H1 (cell line): ENCODE data around the gene ZFAND4. TPM values are rescaled to one million over a fixed set of nuclear protein-coding genes. Genes with fewer than 3 reads are reported as not detected.

Experiments used
- CTCF ChIA-PET: fragments of 300-600 bp; sonication (Branson Sonifier 250); formaldehyde crosslinking; loops from one replicate; lab custom pipeline; 2021; ENCODE audit not compliant: partially characterized antibody; lab: Charles Lee
- POLR2A ChIA-PET: fragments of 300-600 bp; sonication (Branson Sonifier 250); formaldehyde crosslinking; loops from one replicate; lab custom pipeline; 2021; ENCODE audit warnings: inconsistent platforms; ENCODE audit not compliant: partially characterized antibody; lab: Charles Lee
- DNase-seq, 2 experiments: peaks; one replicate each; pipeline versions ENCODE4 v3.0.0 to v3.0.0-alpha.2; 2010 to 2022; ENCODE audit warnings: low spot score in 2 of 2, low read depth in 1 of 2, mixed read lengths in 1 of 2
- FAIRE-seq: peaks from 2 replicates; lab custom pipeline; 2011; peaks lifted over from hg19 to GRCh38; lab: Jason Lieb, UNC
- H2AFZ ChIP-seq: 2 replicates; pipeline ENCODE4 v1.8.1; 2012; ENCODE audit warnings: low read length, inconsistent platforms
- H2AK5ac ChIP-seq: 2 replicates; pipeline ENCODE4 v1.6.1; 2013; ENCODE audit warnings: low read depth, low read length
- H2BK120ac ChIP-seq: replicated peaks from 2 replicates; pipeline ENCODE3; 2013; ENCODE audit warnings: low read depth, low read length, inconsistent platforms
- H2BK12ac ChIP-seq: 2 replicates; pipeline ENCODE4 v1.6.1; 2013; ENCODE audit warnings: low read depth, low read length
- H2BK15ac ChIP-seq: 2 replicates; pipeline ENCODE4 v1.6.1; 2013; ENCODE audit warnings: low read length
- H2BK20ac ChIP-seq: 2 replicates; pipeline ENCODE4 v1.6.1; 2013; ENCODE audit warnings: low read length
- H2BK5ac ChIP-seq: 2 replicates; pipeline ENCODE4 v1.6.1; 2013; ENCODE audit warnings: low read depth, low read length
- H3K14ac ChIP-seq: 2 replicates; pipeline ENCODE4 v1.6.1; 2013; ENCODE audit warnings: inconsistent platforms; ENCODE audit not compliant: insufficient read length
- H3K18ac ChIP-seq: 2 replicates; pipeline ENCODE4 v1.6.1; 2013; ENCODE audit warnings: low read length; ENCODE audit errors: extremely low read depth
- H3K23ac ChIP-seq: 2 replicates; pipeline ENCODE4 v1.6.1; 2013; ENCODE audit warnings: inconsistent platforms; ENCODE audit not compliant: insufficient read length
- H3K23me2 ChIP-seq: 2 replicates; pipeline ENCODE4 v1.6.1; 2013; ENCODE audit warnings: low read depth, low read length
- H3K27ac ChIP-seq: 2 replicates; pipeline ENCODE4 v1.6.1; 2011; ENCODE audit warnings: low read depth, low read length, inconsistent platforms
- H3K27me3 ChIP-seq, 4 experiments: replicated peaks in 1 of 4; 1 replicate in 1 of 4; 2 replicates in 3 of 4; pipeline versions ENCODE4 v1.6.1 to v1.8.1; 2011 to 2013; ENCODE audit warnings: low read length in 3 of 4, mild to moderate bottlenecking in 3 of 4, inconsistent platforms in 2 of 4, mixed read lengths in 2 of 4, moderate library complexity in 1 of 4; ENCODE audit not compliant: control insufficient read depth in 3 of 4, insufficient read depth in 3 of 4; ENCODE audit errors: extremely low read depth in 1 of 4
- H3K36me3 ChIP-seq, 4 experiments: 2 replicates each; pipeline versions ENCODE4 v1.6.1 to v1.8.1; 2011 to 2013; ENCODE audit warnings: mild to moderate bottlenecking in 4 of 4, low read length in 3 of 4, moderate library complexity in 2 of 4, control low read depth in 1 of 4, inconsistent platforms in 1 of 4; ENCODE audit not compliant: insufficient read depth in 4 of 4, control insufficient read depth in 2 of 4
- H3K4ac ChIP-seq: replicated peaks from 2 replicates; pipeline ENCODE3; 2013; ENCODE audit warnings: low read length, low read depth, mixed read lengths, inconsistent platforms; ENCODE audit not compliant: insufficient read length
- H3K4me1 ChIP-seq, 4 experiments: replicated peaks in 1 of 4; 1 replicate in 1 of 4; 2 replicates in 3 of 4; pipeline versions ENCODE4 v1.6.1 to v1.8.1; 2011 to 2013; ENCODE audit warnings: low read length in 3 of 4, inconsistent platforms in 2 of 4, mixed read lengths in 1 of 4; ENCODE audit not compliant: insufficient read depth in 4 of 4, control insufficient read depth in 3 of 4
- H3K4me2 ChIP-seq, 2 experiments: 2 replicates each; pipeline versions ENCODE4 v1.6.1 to v1.8.1; 2011 to 2013; ENCODE audit warnings: low read depth in 2 of 2, low read length in 2 of 2, control low read depth in 1 of 2, inconsistent platforms in 1 of 2, mild to moderate bottlenecking in 1 of 2; ENCODE audit not compliant: insufficient read depth in 1 of 2
- H3K4me3 ChIP-seq, 4 experiments: fragments of 200-600, 300-600 bp in 1 of 4; sonication (generic), shearing (Covaris generic), sonication (Bioruptor Twin) in 1 of 4; 2 replicates each; pipeline versions ENCODE4 v1.5.1 to v1.8.1; 2011 to 2016; ENCODE audit warnings: low read length in 4 of 4, low read depth in 3 of 4, control low read depth in 2 of 4, inconsistent platforms in 2 of 4, mild to moderate bottlenecking in 2 of 4, mixed read lengths in 1 of 4, moderate library complexity in 1 of 4; ENCODE audit not compliant: insufficient read depth in 2 of 4; ENCODE audit errors: extremely low read depth in 1 of 4
- H3K56ac ChIP-seq: replicated peaks from 2 replicates; pipeline ENCODE3; 2013; ENCODE audit warnings: low read depth, mild to moderate bottlenecking, mixed read lengths, low read length, inconsistent platforms; ENCODE audit not compliant: insufficient read length
- H3K79me1 ChIP-seq: 2 replicates; pipeline ENCODE4 v1.6.1; 2013; ENCODE audit warnings: low read depth, low read length, control low read depth
- H3K79me2 ChIP-seq, 2 experiments: 2 replicates each; pipeline versions ENCODE4 v1.6.1 to v1.8.1; 2012 to 2013; ENCODE audit warnings: low read length in 2 of 2, mild to moderate bottlenecking in 2 of 2, inconsistent platforms in 1 of 2; ENCODE audit not compliant: insufficient read depth in 2 of 2, control insufficient read depth in 1 of 2
- H3K9ac ChIP-seq, 4 experiments: replicated peaks in 1 of 4; 1 replicate in 1 of 4; 2 replicates in 3 of 4; pipeline versions ENCODE4 v1.6.1 to v1.8.1; 2011 to 2013; ENCODE audit warnings: low read depth in 3 of 4, low read length in 3 of 4, control low read depth in 2 of 4, mild to moderate bottlenecking in 2 of 4, moderate library complexity in 2 of 4, inconsistent platforms in 1 of 4; ENCODE audit errors: extremely low read depth in 1 of 4
- H3K9me3 ChIP-seq, 2 experiments: 2 replicates each; pipeline versions ENCODE4 v1.6.1 to v1.8.1; 2012 to 2013; ENCODE audit warnings: mild to moderate bottlenecking in 2 of 2, moderate library complexity in 2 of 2, control low read depth in 1 of 2, inconsistent platforms in 1 of 2, low read depth in 1 of 2, low read length in 1 of 2, mixed read lengths in 1 of 2; ENCODE audit not compliant: insufficient read depth in 2 of 2
- H4K20me1 ChIP-seq, 2 experiments: replicated peaks in 1 of 2; 2 replicates each; pipeline versions ENCODE3 to v1.8.1; 2011 to 2013; ENCODE audit warnings: inconsistent platforms in 2 of 2, low read length in 2 of 2, mild to moderate bottlenecking in 1 of 2; ENCODE audit not compliant: insufficient read depth in 2 of 2, control insufficient read depth in 1 of 2
- H4K5ac ChIP-seq: 2 replicates; pipeline ENCODE4 v1.6.1; 2013; ENCODE audit warnings: low read length, low read depth, mixed read lengths, inconsistent platforms; ENCODE audit not compliant: insufficient read length
- H4K8ac ChIP-seq: 2 replicates; pipeline ENCODE4 v1.8.0; 2013; ENCODE audit warnings: mild to moderate bottlenecking, moderate library complexity, low read length, inconsistent platforms; ENCODE audit not compliant: insufficient read depth; ENCODE audit errors: extremely low read depth
- H4K91ac ChIP-seq: replicated peaks from 2 replicates; pipeline ENCODE3; 2013; ENCODE audit warnings: low read length, mixed read lengths, inconsistent platforms; ENCODE audit not compliant: insufficient read length
- CBX5 ChIP-seq: fragments of 300-800, 300-1000 bp; sonication (generic); IDR thresholded peaks from 2 replicates; pipeline ENCODE4 v1.7.1; 2016; ENCODE audit warnings: antibody characterized with exemption, low read length, low read depth
- CHD1 ChIP-seq: IDR thresholded peaks from 2 replicates; pipeline ENCODE4 v1.6.1; 2012; ENCODE audit warnings: low read depth, low read length, improper control_type of control experiment
- NANOG ChIP-seq: IDR thresholded peaks from 2 replicates; pipeline ENCODE4 v1.6.1; 2011; ENCODE audit warnings: low read length, low read depth, mild to moderate bottlenecking, inconsistent platforms; ENCODE audit not compliant: insufficient read depth, poor library complexity, severe bottlenecking
- POLR2AphosphoS5 ChIP-seq: IDR thresholded peaks from 2 replicates; pipeline ENCODE4 v1.6.1; 2011; ENCODE audit warnings: low read depth, low read length
- RAD21 ChIP-seq, 2 experiments: IDR thresholded peaks in 1 of 2; conservative IDR thresholded peaks in 1 of 2; 2 replicates each; pipeline ENCODE4 v1.6.1; 2011; ENCODE audit warnings: low read depth in 2 of 2, low read length in 2 of 2, improper control_type of control experiment in 1 of 2, inconsistent platforms in 1 of 2, mild to moderate bottlenecking in 1 of 2, moderate library complexity in 1 of 2
- SP2 ChIP-seq: IDR thresholded peaks from 2 replicates; pipeline ENCODE4 v1.6.1; 2012; ENCODE audit warnings: mild to moderate bottlenecking, low read length, inconsistent platforms
- TAF1 ChIP-seq: IDR thresholded peaks from 2 replicates; pipeline ENCODE4 v1.6.1; 2011; ENCODE audit warnings: mild to moderate bottlenecking, low read depth, low read length
- TAF7 ChIP-seq: optimal IDR thresholded peaks from 2 replicates; pipeline ENCODE3; 2011; ENCODE audit warnings: low read depth, mild to moderate bottlenecking, inconsistent platforms, low read length, moderate library complexity, borderline replicate concordance
- TBP ChIP-seq: IDR thresholded peaks from 2 replicates; pipeline ENCODE4 v1.6.1; 2011; ENCODE audit warnings: low read depth, low read length, improper control_type of control experiment
- YY1 ChIP-seq: IDR thresholded peaks from 2 replicates; pipeline ENCODE4 v1.6.1; 2011; ENCODE audit warnings: low read depth, mild to moderate bottlenecking, low read length
- WGBS, 2 experiments: shearing (Covaris generic) in 1 of 2; methylation state at CpG; one replicate each; pipeline versions ENCODE4 v1.1.6 to v1.1.7; 2013 to 2015; ENCODE audit warnings: low lambda C conversion rate in 2 of 2, mixed read lengths in 2 of 2, inconsistent platforms in 1 of 2, low coverage in 1 of 2, missing lambda C conversion rate in 1 of 2; ENCODE audit not compliant: insufficient replicate concordance in 2 of 2, insufficient coverage in 1 of 2, insufficient read length in 1 of 2; ENCODE audit errors: extremely low coverage in 1 of 2, missing lambda C conversion rate in 1 of 2; 5-methylcytosine and 5-hydroxymethylcytosine counted together
- polyA plus RNA-seq, 7 experiments: library from polyadenylated mRNA; depleted of rRNA in 3 of 7; stranded (reverse) in 5 of 7; unstranded in 2 of 7; fragments of >200 nt in 5 of 7; fragments of 200-250 nt in 2 of 7; gene quantifications; 1 replicate in 5 of 7; 2 replicates in 1 of 7; 4 replicates in 1 of 7; pipeline versions ENCODE4 v1.2.1 to v1.2.3, GENCODE V29; 2011 to 2013; ENCODE audit warnings: missing spikeins in 2 of 7, mixed read lengths in 2 of 7
- total RNA-seq: library from RNA; stranded (reverse); fragmentation: NEBNext Ultra II Directional; extraction: Animal tissue kit (Norgen Biotek cat#: 25700); gene quantifications from 2 replicates; pipeline ENCODE4 v1.2.1, GENCODE V29; 2021

Gene ZFAND4
- total and polyA plus RNA-seq, 2 of the 8 experiments (the other 6 are each of a cell fraction or from before 2014, with no cell fraction given): 2.8 to 17.8 TPM

DNA sequence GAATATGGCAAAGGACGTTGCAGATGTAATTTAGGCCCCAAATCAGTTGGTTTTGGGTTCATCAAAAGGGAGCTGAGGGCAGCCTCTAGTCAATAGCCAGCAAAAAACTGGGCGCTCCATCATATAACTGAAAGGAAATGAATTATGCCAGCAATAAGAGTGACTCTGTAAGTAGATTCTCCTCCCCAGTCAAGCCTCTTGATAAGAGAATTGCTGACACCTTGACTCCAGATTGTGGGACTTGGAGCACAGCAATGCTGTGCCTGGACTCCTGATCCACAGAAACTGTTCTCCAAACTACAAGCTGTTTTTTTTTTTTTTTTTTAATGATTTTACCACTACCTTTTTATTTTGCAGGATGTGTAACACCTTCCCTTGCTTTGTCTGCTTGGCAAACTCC, 25.5 kb downstream of the ZFAND4 start:
- Histone ChIP-seq H3K9ac (no peak overlapping the region), H2BK15ac (no peak overlapping the region), H2AK5ac (no peak overlapping the region), H3K18ac (no peak overlapping the region), H4K20me1 (no peaks in the 10 kb centered on the region), H3K4me1 (no peaks in the 10 kb centered on the region), H2AFZ (no peak overlapping the region), H2BK120ac (no peak overlapping the region), H3K27me3 (no peaks in the 10 kb centered on the region), H3K79me2 (no peaks in the 10 kb centered on the region), H4K91ac (no peak overlapping the region), H2BK20ac (no peak overlapping the region), H3K56ac (no peak overlapping the region), H3K4me2 (no peak overlapping the region), H3K23me2 (no peaks in the 10 kb centered on the region), H4K5ac (no peak overlapping the region)
- FAIRE-seq: no peak
- WGBS, 2 experiments: 89% methylated on average over 2 of the region's 2 CpGs; no CpG with 5 or more reads in 1 of the 2 experiments
- DNase-seq: no peak
- ChIA-PET POLR2A (no interaction called here), CTCF (interaction anchor here (1.1 to 1.9 kb wide), 2 partner anchors 46 to 182 kb away, joined by 3 to 6 read pairs; no protein-coding TSS in a partner anchor)
- TF ChIP-seq RAD21 (IDR thresholded peaks at IDR 0.05 in 1 of 2, conservative IDR thresholded peaks at IDR 0.05 in 1 of 2; ENCODE audit: low read depth in 2 of 2, low read length in 2 of 2) (no peak), TAF7 (no peak), SP2 (no peak), TBP (no peak), POLR2AphosphoS5 (no peak), CBX5 (no peak), NANOG (no peak), YY1 (no peak), CHD1 (no peak), TAF1 (no peak)
- TF ChIP-seq, all 59 proteins: peak for 0
- Histone ChIP-seq H4K8ac (no peak overlapping the region), H3K79me1 (no peaks in the 10 kb centered on the region), H3K4me3 (no peak overlapping the region), H3K4ac (no peak overlapping the region), H3K36me3 (peaks cover 0 to 14% (median 8%) of the 10 kb centered on the region in 4 experiments; a peak in 5 of 8 replicates), H2BK12ac (no peak overlapping the region), H3K9me3 (no peaks in the 10 kb centered on the region), H2BK5ac (no peak overlapping the region), H3K14ac (no peak overlapping the region), H3K27ac (no peak overlapping the region), H3K23ac (no peak overlapping the region)
